HuH-7 (cell line): Measurements from ENCODE around the gene COMMD4.
A peak's percentile ranks its signal among the peaks of the same experiment; 100 is the strongest.

Source experiments
- DNase-seq: peaks from one replicate; pipeline ENCODE4 v3.0.0; 2011; ENCODE audit warnings: low spot score

COMMD4 gene

DNA sequence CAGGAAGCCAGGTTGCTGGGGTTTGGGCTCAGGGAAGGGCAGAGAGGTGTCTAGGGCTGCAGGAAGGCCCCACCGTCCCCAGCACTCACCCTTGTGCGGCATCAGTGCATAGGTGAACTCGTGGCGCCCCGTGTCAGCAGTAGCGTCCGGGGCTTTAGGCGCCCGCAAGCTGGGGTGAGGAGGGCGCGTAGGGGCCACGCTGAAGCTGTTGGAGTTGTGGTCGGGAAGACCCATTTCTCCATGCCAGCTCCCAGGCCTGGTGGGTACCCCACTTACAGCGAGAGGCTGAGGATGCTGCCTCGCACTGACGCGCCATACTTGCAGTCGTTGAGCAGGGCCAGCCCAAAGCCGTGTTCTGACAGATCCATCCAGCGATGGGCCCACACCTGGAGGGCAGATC is 20.7 kb downstream of the COMMD4 start:
- no peak for DNase-seq

DNA sequence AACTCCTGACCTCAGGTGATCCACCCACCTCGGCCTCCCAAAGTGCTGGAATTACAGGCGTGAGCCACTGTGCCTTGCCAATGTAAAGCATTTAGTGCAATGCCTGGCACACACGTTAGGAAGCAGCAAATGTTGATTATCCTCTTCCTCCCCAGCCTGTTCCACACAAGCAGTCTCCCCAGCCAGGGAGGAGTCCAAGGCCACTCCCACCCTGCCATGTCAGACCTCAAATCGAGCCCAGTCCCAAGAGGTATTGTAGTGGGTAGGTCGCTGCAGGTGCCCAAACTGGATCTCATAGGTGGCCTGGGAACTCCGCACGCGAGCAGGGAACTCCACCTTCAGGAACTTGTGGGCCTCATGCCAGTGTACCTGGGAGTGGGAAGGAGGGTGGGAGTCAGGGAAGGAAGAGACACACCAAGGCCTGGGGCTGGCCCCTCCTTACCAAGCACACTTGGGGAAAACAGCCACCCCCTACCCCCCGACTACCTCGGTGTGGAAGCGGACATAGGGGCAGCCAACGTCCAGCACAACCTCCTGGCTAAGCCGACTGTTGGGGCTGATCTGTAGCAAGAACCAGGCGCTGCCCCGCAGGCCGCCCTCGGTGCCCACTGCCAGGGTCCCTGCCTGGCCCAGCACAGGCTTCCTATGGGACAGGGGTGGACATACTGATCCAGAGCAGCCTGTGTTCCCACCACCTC is 22.3 kb downstream of the COMMD4 start:
- DNase-seq, result no peak

DNA sequence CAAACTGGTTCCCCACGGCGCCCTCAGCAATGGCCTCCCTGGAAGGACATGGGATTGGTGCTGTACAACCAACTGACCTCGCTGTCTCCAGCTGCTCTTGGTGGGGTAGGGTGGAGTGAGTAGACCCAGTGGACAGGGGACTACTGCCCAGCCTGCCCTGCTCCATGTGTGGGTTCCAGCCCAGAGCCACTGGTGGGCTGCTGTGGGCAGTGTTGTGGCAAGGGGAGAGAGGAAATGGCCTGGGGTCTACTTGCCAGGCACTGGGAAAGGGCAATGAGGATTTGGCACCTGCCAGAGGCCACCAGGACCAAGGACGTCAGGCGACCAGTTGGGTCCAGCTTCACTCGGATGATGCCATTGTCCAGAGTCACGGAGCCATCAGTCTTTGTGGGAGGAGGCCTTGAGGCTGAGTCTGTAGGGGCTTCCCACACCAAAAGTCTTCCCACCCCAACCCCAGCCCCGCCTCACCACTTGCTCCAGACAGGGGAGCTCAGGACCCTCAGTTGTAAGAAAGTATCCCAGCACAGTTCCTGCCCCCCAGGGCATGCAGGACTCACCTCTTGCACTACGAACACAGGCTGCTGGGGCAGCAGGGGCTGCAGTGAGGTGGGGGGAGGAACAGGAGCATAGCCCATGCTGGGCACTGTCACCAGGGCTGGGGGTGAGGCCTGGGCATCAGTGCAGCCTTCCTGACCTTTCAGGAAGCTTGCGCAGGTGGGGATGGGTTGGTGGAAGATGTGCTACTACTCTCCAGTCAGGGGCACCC is 23.1 kb downstream of the COMMD4 start:
- no peak for DNase-seq

DNA sequence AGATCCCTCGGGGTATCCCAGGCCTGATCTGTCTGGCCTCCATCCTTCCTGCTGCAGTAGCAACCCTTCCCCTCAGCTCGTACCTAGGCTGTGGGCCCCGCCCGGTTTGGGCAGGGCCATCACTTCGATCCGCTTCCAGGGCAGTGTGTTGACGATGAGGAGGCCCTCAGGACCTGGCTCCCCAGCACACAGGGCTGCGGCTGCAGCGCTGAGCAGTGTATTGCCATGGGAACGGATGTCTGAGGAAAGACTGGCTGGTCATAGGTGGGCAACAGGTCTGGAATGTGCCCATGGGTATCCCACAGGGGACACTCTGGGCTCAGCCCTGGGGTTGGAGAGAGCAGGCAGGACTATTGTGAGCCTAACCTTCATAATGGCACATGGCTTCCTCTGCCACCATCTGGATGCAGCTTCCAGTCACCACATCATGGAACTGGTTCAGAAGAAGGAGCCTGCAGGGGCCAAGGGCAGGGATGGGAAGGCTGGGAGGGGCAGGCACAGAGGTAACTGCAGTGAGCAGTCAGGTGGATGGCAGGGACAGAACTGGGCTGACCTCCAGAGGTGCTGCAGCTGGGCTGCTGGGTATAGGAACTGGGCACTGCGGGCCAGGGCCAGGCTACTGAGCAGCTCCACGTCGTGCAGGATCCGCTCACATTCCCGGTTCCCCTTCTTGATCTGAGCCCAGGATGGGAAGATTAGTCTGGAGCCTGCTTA is 23.8 kb downstream of the COMMD4 start:
- no peak for DNase-seq

DNA sequence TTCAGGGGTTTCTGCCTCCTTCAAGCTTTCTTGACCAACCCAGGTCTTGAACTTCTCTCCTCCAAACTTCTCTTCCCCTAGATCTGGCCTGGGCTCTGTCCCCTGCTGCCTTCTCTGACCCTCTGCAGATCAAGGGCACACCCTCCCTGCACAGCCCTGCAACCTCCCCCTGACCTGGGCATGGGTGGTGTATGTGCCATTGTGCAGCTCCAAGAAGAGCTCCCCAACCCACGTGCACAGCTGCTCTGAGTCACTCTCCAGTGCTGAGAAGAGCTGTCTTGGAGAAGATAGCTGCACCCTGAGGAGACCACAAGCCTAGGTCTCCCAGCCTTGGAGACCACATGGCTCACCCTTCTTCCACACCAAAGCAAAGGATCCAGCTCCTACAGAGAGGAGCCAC is 24.5 kb downstream of the COMMD4 start:
- no peak for DNase-seq

DNA sequence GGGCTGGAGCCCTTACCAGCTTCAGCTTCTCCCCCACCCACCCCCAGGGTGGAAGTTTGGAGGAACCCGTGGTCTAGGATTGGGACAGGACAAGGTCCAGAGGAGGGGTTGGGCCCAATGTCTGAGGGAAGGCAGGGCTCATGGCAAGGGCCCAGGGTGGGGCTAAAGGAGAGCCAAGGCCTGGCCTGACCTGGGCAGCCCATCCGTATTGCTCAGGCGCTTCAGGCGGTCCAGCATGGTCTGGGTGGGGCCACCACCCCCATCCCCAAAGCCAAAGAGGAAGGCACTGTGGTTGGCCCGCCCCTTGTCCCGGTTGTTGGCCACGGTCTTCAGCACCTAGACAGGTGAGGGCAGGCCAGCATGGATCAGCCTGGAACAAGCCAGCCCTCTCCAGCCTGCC is 25.0 kb downstream of the COMMD4 start:
- DNase-seq, result no peak

DNA sequence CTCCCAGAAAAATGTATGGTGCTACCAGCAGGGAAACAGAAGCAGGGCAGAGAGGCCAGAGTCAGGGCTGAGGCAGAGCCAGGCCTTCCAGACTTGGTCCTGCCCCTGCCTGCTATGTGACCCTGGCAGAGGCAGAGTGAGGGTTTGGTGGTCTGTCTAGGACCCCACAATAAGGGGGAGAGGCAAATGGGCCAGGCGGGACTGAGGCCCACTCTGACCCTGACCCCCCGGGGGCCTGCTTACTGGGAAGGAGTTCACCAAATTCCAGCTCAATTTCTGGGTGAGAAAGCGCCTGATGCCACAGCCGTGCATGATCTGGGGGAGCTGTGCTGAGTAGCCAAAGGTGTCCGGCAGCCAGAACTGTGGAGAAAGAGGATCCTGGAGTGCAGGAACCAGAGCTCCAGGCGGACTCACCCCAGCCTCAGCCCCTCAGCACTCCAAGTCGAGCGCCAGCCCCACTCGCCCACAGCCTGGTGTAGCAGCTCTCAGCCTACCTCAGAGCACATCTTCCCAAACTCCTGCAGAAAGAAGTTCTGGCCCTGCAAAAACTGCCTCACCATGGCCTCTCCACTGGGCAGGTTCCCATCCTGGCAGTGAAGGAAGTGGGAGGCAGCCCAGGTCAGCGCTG is 25.6 kb downstream of the COMMD4 start:
- DNase-seq, result no peak

DNA sequence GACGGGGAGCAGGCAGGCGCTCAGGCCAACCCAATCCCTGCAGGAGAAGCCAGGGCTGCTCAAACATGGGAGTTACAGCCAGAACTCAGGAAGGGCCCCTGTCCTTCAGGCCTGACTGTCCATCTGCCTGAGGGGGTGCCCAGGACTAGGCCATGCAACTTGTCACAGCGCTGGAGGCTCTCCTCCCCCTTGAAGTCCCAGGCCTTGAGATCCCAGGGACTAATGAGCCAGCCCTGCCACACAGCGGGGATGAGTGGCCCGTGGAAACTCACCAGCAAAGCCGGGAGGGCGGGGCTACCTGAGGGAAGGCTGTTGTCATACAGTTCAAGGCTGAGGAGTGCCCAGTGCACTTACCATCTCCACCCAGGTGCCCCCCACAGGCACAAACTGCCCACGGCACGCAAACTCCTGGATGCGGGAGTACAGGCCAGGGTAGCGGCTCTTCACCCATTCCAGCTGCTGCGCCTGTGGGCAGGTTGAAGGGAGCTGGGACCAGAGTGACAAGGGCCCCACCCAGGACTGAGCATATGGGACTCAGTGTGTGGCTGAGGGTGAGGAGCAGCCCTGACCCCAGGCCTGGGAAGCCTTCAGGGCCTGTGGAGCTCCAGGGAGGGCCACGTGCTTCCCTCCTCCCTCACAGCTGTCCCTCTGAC is 26.3 kb downstream of the COMMD4 start:
- no peak for DNase-seq

DNA sequence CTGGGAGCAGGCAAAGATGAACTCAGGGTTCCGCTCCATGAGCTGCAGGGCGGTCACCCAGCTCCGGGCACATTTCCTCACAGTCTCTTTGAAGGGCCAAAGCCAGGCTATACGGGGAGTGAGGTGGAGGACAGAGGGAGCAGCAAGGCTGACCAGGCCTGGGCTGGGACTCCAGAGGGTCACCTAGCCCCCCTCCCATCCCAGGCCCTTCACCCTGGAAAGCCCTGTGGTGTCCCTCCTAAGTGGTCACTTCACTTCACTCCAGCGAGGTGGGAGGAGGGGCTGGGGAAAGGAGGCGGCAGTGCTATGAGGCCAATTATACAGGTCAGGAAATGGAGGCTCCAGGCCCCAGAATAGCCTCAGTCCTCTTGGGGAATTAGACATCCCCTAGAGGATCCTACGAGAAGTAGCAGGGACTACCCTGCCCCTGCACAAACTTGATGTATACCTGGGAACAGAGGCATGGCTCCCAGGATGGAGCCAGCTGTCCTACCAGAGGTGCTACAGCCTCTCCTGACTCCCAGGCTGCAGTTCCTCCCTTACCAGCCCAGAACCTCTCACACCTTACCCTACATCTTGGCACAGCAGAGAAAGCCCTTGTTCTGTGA is 26.9 kb downstream of the COMMD4 start:
- no peak for DNase-seq

DNA sequence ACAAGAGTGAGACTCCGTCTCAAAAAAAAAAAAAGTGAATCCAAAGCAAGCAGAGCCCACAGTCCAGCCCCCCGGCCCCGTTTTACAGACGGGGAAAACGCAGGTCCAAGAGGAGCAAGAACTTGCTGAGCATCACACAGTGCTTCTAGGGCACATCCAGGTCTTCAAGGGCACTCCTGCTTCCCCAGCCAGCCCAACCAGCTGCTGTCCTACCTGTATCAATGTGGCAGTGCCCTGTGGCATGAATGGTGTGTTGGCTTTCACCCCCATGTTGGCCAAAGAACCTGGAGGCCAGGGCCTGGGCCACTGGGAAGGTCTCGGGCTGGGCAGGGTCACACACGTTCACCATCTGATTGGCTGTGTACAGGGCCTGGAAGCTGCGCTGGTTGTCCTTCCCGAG is 27.9 kb downstream of the COMMD4 start:
- no peak for DNase-seq

DNA sequence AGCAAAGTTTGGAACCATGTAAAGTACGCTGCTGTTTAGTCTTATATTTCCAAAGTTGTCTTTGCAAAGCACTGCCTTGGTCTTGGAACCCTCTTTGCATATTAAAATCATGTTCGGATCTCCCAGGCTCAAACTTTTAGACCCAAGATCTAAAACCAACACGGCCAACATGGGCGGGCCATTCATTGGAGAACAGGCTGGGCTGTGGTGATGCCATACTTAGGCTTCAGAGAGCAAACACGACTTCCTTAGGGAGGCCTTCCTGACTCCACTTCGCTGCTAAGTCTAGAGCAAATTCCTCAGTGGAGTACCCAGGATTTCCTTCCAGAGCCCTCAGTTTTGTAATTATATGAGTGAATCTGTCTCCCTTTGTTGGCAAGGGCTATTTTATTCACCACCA is 29.0 kb downstream of the COMMD4 start:
- DNase-seq, result no peak

DNA sequence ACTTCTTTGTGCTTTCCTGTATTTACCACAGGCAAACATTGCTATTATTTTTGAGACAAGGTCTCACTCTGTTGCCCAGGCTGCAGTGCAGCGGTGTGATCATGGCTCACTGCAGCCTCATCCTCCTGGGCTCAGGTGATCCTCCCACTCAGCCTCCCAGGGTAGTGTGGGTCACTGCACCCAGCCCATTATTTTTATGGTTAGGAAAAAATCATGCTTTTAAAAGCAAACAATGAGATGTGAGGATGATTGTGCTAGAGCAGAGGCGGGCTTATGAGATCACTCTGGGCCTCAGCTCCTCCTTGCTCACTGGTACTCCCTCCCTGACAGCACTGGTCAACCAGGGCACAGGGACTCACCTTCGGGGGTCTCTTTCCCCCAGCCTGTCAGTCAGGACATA is 30.3 kb downstream of the COMMD4 start:
- no peak for DNase-seq

DNA sequence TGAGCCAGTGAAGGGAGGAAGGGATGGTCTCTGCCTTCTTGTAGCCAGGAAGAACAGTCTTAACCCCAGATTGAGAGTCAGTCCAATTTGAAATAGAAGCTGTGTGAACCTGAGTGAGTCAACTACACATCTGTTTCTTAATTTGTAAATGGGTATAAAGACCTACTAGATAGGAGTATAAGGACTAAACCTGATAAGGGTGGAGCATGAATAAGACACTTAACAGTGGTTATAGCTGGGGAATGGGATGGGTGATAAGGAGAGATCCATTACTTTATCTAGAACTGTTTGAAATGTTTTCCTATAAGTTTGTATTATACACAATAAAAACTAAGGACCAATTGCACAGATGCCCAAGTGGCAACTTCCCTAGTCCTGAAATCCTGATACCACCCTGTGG is 31.1 kb downstream of the COMMD4 start:
- no peak for DNase-seq

DNA sequence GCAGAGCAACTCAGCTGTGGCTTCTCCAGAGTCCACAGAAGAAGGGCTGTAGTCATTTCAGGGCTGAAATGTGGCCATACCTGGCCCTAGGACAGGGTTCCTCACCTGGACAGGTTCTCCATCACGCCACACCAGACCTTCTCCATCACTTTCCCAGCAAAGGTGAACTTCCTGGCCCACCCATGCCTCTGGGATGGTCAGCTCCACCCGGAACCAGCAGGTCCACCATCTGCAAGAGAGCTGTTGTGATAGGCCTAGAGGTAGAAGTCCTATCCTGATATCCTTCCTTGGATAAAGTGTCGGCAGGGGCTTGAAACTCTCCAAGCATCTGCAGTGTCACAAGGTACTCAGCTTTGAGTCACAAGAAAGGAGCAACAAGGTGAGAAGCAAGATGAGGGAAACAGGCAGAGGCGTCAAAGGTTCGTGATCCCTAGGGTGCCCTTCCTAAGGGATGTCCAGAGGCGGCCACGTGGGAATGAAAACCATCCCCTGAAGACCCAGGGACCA is 31.6 kb downstream of the COMMD4 start:
- DNase-seq, result no peak

DNA sequence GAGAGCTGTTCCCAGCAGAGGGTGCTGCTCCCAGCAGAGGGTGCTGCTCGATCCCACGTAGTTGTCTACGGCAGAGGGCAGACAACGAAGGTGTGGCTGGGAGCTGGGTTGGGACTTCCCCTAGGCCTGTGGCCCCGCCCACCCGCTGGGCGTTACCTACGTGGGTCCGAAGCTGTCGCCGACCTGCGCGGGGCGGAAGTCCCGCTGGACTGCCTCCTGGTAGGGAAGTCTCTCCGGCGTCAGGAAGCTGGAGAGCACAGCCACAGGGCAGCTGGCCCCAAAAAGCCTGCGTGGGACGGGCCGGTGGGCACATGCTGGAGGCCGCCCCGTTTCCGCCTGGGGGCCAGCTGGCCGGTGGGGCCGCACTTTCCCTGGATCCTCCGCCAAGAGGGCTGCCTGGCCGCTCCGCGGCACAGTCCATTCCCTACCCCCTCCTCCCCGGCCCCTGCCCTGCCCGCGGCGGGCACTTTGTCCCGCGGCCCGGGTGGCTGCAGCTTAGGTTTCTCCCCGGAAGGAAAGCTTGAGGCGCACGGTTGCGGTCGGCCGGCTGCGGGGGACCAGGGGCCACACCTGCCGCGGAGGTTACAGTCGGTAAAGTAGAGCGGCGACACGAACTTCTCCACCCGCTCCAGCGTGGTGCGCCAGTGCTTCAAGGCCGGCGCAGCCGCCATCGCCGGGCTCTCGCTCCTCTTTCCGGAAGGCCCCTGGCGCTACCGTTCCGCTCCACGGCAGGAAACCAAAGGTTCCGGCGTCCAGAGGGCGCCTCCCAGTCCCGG is 32.2 kb downstream of the COMMD4 start, which contains the start of gene MAN2C1:
Gene MAN2C1 (minus strand): TSS at position 695 of the 776 bp plus-strand sequence. CDS start 24 bp downstream, at position 671.
- DNase-seq, result peak; percentile 99

DNA sequence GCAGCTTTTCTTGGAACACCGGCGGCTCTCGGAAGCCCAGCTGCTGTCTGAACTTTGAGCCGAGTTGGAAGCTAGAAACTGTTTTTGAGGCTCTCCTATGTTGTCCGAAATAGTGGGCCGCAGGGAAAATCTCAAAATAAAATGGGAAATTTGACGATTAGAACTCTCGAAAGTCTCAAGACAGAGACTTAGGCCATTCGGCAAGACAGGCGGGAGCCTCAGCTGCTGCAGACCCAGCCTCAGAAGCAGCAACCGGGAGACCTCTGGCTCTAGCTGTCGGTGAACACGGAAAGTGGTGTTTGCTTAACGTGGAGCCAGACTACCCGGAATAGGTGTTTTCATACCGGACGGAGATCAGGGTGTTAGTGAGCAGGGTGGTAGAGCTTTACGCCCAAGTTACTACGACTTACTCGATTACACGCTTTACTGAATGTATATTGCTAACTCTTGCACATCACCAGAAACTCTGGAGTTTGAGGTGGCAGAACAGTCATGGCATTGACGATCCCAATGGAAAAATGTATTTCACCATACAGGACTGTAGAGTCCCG is 32.9 kb downstream of the COMMD4 start:
- DNase-seq, result no peak

DNA sequence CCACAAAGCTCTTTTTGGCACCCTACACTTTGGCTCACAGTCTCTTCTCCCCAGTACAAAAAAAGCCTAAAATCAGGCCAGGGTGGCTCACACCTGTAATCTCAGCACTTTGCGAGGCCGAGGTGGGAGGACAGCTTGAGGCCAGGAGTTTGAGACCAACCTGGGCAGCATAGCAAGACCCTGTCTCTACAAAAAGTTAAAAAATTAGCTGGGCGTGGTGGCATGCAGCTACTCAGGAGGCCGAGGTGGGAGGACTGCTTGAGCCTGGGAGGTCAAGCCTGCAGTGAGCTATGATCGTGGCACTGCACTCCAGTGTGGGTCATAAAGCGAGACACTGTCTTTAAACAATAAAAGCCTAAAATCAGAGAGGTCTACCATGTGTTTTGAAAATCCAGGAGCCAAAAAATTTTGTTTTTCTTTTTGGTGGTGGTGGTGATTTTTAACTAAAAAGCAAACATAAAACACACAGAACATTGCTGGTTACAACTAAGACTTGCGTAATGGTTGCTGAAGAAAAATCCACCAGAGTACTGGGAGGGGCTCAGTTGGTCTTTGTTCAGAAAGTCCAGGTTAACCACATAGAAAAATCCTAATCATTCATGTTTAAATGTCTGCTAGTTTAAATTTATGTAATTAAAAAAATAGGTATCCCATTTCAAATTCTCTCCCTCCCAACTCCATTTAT is 34.2 kb downstream of the COMMD4 start:
- no peak for DNase-seq

DNA sequence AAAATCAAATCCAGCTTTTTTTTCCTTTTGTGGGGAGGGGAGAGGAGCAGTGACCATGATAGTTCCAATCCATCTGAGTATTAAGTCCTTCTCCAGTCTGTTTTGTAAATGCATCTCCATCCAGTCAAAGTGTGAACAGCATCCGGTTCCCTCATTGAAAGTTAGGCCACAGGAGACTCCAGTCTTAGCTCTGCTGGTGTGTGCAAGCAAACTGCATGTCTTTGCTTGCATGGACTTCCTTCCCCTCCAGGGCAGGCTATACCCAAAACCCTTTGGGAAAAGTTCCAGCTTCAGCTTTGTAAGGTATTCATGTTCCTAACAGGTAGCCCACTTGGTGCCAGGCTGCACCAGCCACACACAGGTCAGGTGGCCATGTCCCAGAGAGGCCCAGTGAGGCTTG is 35.6 kb downstream of the COMMD4 start:
- no peak for DNase-seq

DNA sequence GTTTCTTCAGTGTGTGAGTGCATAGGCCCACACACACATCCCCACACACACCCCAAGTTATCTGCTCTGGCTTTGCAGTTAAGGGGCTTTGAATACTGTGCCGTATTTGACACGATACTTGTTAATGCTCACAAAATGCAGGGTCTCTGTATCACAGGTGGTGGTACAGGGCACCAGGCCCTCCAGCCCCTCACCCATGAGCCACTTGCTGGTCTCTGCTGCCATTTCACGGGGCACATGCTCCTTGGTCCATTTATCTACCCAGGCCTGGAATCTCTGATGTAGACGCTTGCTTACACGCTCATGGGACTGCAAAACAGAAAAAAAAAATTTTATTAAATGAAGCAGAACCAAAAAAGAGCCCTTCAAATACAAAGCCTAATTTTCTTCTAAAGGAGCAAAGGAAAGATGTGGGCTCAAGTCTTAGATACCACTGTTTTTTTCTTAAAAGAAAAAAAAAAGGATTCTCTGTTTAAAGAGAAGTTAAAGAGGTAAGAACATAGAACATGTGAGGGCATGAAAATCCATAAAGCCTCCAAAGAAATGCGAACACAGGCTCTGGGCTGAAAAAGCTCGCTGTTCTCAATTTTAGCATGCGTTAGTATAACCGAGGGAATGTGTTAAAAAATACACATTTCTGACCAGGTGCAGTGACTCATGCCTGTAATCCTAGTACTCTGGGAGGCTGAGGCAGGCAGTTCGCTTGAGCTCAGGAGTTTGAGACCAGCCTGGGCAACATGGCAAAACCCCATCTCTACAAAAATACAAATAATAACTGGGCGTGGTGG is 36.2 kb downstream of the COMMD4 start:
- no peak for DNase-seq
